Testis (tissue), 3 donors: Measurements from ENCODE around the gene STBD1. TPM values are rescaled to one million over a fixed set of nuclear protein-coding genes. Genes with fewer than 3 reads are reported as not detected.

Experiments
- DNase-seq: peaks from one replicate; pipeline ENCODE4 v3.0.0-alpha.2; 2019
- H3K27ac ChIP-seq, 2 donors: fragments of 200-600 bp; sonication (generic); one replicate each; pipeline ENCODE4 v1.5.1; 2019
- H3K27me3 ChIP-seq: fragments of 200-600 bp; sonication (generic); one replicate; pipeline ENCODE4 v1.5.1; 2019
- H3K36me3 ChIP-seq: fragments of 200-600 bp; sonication (generic); one replicate; pipeline ENCODE4 v1.5.1; 2017; ENCODE audit warnings: low read depth; ENCODE audit errors: missing control alignments
- H3K4me1 ChIP-seq: fragments of 200-600 bp; sonication (generic); one replicate; pipeline ENCODE4 v1.5.1; 2019
- H3K4me3 ChIP-seq, 2 donors: fragments of 200-600 bp; sonication (generic); one replicate each; pipeline ENCODE4 v1.5.1; 2017 to 2019
- H3K9me3 ChIP-seq: fragments of 200-600 bp; sonication (generic); one replicate; pipeline ENCODE4 v1.5.1; 2017
- CTCF ChIP-seq, 3 experiments: fragments of 450-650 bp in 2 of 3; fragments of 200-600 bp in 1 of 3; sonication (generic) in 1 of 3; IDR thresholded peaks; one replicate each; pipeline ENCODE4 v1.5.1; 2016 to 2019; ENCODE audit warnings: antibody characterized with exemption in 3 of 3, mild to moderate bottlenecking in 2 of 3, moderate library complexity in 1 of 3
- POLR2A ChIP-seq: fragments of 450-650 bp; IDR thresholded peaks from one replicate; pipeline ENCODE4 v1.6.1; 2017; ENCODE audit warnings: antibody characterized with exemption, mild to moderate bottlenecking, moderate library complexity
- WGBS, 2 donors: methylation state at CpG; one replicate each; pipeline ENCODE4 v1.1.5; 2018; 5-methylcytosine and 5-hydroxymethylcytosine counted together
- intact Hi-C: fragments of 100-400 bp; cut with DNase I; formaldehyde crosslinking; loops from one replicate; pipeline ENCODE4 v1.15.1; 2023; ENCODE audit warnings: low total_unique reads
- polyA plus RNA-seq: library from polyadenylated mRNA; stranded (reverse); fragments of 350-450 nt; fragmentation: Illumina TruSeq; extraction: RNeasy Lipid Tissue Mini Kit (QIAGEN cat#74804); gene quantifications from one replicate; pipeline ENCODE4 v1.2.3, GENCODE V29; 2014; ENCODE audit warnings: low read depth, low replicate concordance; ENCODE audit not compliant: insufficient read depth
- total RNA-seq, 2 donors: library from RNA; depleted of rRNA; stranded (reverse); fragments of >200 nt; gene quantifications; one replicate each; pipeline ENCODE4 v1.2.3, GENCODE V29; 2016

STBD1 gene
- total and polyA plus RNA-seq, 3 donors from 2014 or later = 2.5 to 5.3 (median 4.6) TPM

- 91% methylated on average over 9 of the region's 9 CpGs for WGBS, 2 donors
- no peak overlapping the region for H3K27ac ChIP-seq
- DNase-seq = no peak
- H3K4me3 ChIP-seq = no peak overlapping the region
- H3K27me3 ChIP-seq = no peaks in the 10 kb centered on the region
- H3K36me3 ChIP-seq = no peaks in the 10 kb centered on the region
- no peaks in the 10 kb centered on the region for H3K4me1 ChIP-seq
- no peaks in the 10 kb centered on the region for H3K9me3 ChIP-seq
- TF ChIP-seq CTCF (IDR thresholded peaks at IDR 0.05) = no peak
- no peak for TF ChIP-seq POLR2A
- intact Hi-C loops = no loop called here
Observed at GRCh38 chr4:76276813-76277212, 29.7 kb upstream of the STBD1 start.

DNA sequence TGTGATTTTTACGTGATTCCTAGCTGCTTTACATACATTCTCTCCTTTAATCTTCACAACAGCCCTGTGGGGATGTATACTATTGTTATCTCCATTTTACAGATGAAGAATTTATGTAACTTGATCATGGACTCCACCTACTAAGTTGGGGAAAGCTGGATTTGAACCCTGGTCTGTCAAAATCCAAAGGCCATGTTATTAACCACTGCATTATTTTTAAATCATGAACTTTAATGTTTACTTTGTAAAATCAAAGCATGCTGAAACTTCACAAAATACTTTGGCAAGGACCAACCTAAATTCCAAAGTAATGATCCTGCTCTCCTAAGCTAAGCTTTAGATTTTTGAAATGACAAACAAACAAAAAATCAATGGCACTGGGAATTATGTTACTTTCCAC is 28.9 kb upstream of the STBD1 start:
- no peak for DNase-seq
- Histone ChIP-seq H3K9me3 (no peaks in the 10 kb centered on the region), H3K4me3 (no peak overlapping the region), H3K4me1 (no peaks in the 10 kb centered on the region), H3K36me3 (no peaks in the 10 kb centered on the region), H3K27ac (no peak overlapping the region), H3K27me3 (no peaks in the 10 kb centered on the region)
- intact Hi-C loops = no loop called here
- WGBS, 2 donors = 94 to 95% methylated on average over 1 of the region's 1 CpG
- TF ChIP-seq POLR2A = no peak
- no peak for TF ChIP-seq CTCF (IDR thresholded peaks at IDR 0.05)

DNA sequence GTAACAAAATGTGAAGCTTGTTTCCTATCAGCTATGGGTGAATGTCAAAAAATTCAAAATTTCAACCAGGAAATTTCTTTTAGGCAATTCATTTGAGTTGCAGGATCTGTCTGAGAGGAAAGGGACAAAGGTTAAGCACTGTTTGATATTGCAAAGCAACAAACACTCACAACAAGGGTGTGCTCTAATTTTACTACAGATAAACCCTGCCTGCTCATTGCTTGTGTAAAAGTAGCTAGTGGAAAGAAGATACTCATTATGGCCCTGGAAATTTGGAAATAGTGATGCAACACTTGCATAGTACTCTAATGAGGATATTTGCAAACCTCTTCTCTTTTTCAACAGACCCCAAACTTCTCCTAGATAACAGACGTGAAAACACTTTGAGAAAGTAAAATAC is 27.9 kb upstream of the STBD1 start:
- Histone ChIP-seq H3K4me1 (no peaks in the 10 kb centered on the region), H3K36me3 (no peaks in the 10 kb centered on the region), H3K27ac (no peak overlapping the region), H3K9me3 (no peaks in the 10 kb centered on the region), H3K27me3 (no peaks in the 10 kb centered on the region), H3K4me3 (no peak overlapping the region)
- WGBS, 2 donors = 74 to 79% methylated on average over 1 of the region's 1 CpG
- TF ChIP-seq CTCF (IDR thresholded peaks at IDR 0.05) (no peak), POLR2A (no peak)
- DNase-seq = no peak
- intact Hi-C loops = no loop called here

DNA sequence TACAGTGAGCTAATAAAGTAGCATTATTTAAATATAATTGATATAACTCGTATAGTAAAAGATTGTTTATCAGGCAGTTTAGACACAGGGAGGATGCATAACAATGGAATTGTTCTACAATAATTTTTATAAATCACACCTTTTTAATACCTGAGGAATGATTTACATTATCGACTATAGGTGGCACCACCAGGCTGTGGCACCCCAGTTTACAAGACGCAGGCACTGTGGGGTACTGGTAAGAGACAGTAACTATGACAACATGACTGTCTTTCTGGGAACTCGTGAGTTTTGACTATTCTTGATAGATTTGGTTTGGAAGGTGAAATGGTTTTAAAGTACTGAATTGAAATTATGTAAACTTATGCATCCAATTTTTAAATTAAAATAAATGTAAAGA is 27.1 kb upstream of the STBD1 start:
- Histone ChIP-seq H3K27ac (no peak overlapping the region), H3K4me1 (no peaks in the 10 kb centered on the region), H3K4me3 (no peak overlapping the region), H3K27me3 (no peaks in the 10 kb centered on the region), H3K36me3 (no peaks in the 10 kb centered on the region), H3K9me3 (no peaks in the 10 kb centered on the region)
- intact Hi-C loops = no loop called here
- no peak for DNase-seq
- WGBS, 2 donors = 79 to 85% methylated on average over 4 of the region's 4 CpGs
- no peak for TF ChIP-seq POLR2A
- TF ChIP-seq CTCF (IDR thresholded peaks at IDR 0.05) = no peak
